Gastrocnemius medialis (tissue), 4 donors: ENCODE data around the gene STYK1.

Experiments
- CTCF ChIP-seq, 5 experiments: fragments of 450-650 bp in 3 of 5; fragments of 200-600 bp in 2 of 5; sonication (generic) in 2 of 5; IDR thresholded peaks in 4 of 5; conservative IDR thresholded peaks in 1 of 5; 1 replicate in 4 of 5; 2 replicates in 1 of 5; pipeline ENCODE4 v1.5.1; 2016 to 2019; ENCODE audit warnings: antibody characterized with exemption in 5 of 5, mild to moderate bottlenecking in 3 of 5, moderate library complexity in 3 of 5
- POLR2A ChIP-seq, 2 donors: fragments of 450-650 bp; IDR thresholded peaks; one replicate each; pipeline ENCODE4 v1.6.1; 2017; ENCODE audit warnings: antibody characterized with exemption in 2 of 2, mild to moderate bottlenecking in 2 of 2, moderate library complexity in 2 of 2

DNA sequence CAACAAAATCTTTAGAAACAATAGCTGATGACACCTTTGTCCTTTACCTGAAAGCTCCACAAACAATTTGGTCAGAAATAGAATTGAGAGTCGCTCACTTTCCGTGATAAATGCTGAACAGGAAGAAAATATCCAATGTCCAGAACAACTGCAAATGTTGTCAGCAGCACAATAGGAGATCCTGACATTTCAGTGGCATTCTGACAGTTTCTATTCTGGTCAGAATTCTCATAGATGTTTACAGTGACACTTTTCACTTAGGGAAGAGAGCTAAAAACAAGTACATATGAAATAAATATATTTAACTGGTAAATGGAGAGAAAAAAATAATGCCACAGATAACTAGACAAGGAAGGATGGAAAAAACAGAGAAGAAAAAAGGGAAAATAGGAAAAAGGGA is 99.5 kb downstream of the STYK1 start:
- TF ChIP-seq CTCF (IDR thresholded peaks at IDR 0.05 in 4 of 5, conservative IDR thresholded peaks at IDR 0.05 in 1 of 5) (no peak), POLR2A (IDR thresholded peaks at IDR 0.05) (no peak)
